GM12873 (cell line): Measurements from ENCODE around the gene TEAD1.

Experiments used
- CTCF ChIP-seq: IDR thresholded peaks from 2 replicates; pipeline ENCODE4 v1.5.1; 2012; ENCODE audit warnings: low read depth, mild to moderate bottlenecking, moderate library complexity, low read length, control low read depth; ENCODE audit not compliant: insufficient read depth; ENCODE audit errors: missing control alignments

Gene TEAD1

GRCh38 chr11:12808519-12808918 lies 134.3 kb downstream of the TEAD1 start:
- TF ChIP-seq CTCF = no peak

GRCh38 chr11:12809364-12809763 lies 135.1 kb downstream of the TEAD1 start:
- TF ChIP-seq CTCF = no peak

- TF ChIP-seq CTCF = no peak
These were observed 135.8 kb downstream of the TEAD1 start for GRCh38 chr11:12809864-12810567.

GRCh38 chr11:12810568-12810894 lies 136.3 kb downstream of the TEAD1 start:
- no peak for TF ChIP-seq CTCF

GRCh38 chr11:12811861-12812260 lies 137.6 kb downstream of the TEAD1 start:
- TF ChIP-seq CTCF = no peak

- no peak for TF ChIP-seq CTCF
These were observed 138.6 kb downstream of the TEAD1 start for GRCh38 chr11:12812849-12813248.

GRCh38 chr11:12813371-12814225 lies 139.4 kb downstream of the TEAD1 start:
- no peak for TF ChIP-seq CTCF
